ENCODE data around the gene CMTM2. TPM values are rescaled to one million over a fixed set of nuclear protein-coding genes. Genes with fewer than 3 reads are reported as not detected.
"Not testable (repeated sequence)": the region's sequence is repeated elsewhere in the genome, so short reads cannot be mapped to it uniquely, and the experiment has no call there.

CMTM2 gene
- polyA plus RNA-seq, 1 donor = 0.25 TPM

DNA sequence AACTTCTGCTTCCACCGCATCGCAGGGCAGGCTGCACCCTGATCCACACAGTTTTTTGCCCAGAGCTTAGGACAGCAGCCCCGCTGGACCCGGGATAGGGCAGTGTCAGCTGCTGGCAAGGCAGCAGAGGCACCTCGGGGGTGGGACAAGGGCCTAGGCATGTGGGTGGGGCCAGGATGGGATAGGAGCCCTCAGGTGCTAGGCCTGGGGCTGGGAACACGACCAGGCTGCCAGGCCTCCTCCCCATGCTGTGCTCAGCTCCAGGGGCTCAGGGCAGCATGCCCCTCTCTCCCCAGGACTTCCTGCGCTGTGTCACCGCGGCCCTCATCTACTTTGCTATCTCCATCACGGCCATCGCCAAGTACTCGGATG is 29.9 kb downstream of the CMTM2 start:
- Histone ChIP-seq H3K27me3 (ENCODE audit: control insufficient read depth, insufficient read depth, low read length) (peaks cover 7% of the 10 kb centered on the region), H3K4me3 (ENCODE audit: low read length) (no peak overlapping the region), H3K4me1 (ENCODE audit: control insufficient read depth, insufficient read depth, low read length) (peaks cover 6% of the 10 kb centered on the region), H3K9me3 (ENCODE audit: control insufficient read depth, low read depth, low read length) (no peaks in the 10 kb centered on the region), H3K27ac (ENCODE audit: low read length) (no peak overlapping the region), H3K36me3 (ENCODE audit: control insufficient read depth, insufficient read depth, low read length) (peaks cover 47% of the 10 kb centered on the region)
- no CpG with 5 or more reads among the region's 12 CpGs for WGBS (ENCODE audit: insufficient coverage, low lambda C conversion rate)
- no peak for DNase-seq

DNA sequence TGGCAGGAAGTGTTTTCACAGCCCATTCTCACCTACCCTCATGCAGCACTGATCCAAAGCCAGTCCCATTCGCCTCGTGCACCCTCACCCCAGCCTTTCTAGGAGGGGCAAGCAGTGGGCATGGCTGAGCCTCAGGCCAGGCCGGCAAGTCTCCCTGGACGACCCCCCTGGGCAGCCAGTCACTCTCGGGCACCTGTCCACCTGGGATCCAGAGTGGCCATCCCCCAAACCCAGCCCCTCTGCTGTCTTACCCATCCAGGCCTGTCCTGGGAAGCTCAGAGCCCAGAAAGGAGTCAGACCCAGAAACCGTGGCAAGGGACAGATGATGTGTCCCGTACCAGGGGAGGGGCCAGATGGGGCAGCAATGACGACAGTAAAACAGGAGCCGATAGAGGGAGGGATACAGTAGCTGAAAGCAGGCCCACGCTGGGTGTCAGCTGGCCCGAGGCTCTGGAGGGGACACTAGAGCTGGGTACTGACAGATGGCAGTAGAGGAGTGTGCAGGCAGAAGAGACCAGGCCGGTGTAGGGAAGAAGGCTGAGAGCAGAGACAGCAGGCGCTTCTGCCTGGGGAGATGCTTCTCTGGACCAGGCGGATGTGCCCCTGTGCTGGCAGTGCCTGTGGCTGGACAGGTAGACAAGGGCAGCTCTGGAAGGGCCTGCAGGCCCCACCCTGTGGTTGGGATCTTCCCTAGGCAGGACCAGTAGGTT is 31.0 kb downstream of the CMTM2 start:
- H3K27me3 ChIP-seq (ENCODE audit: control insufficient read depth, insufficient read depth, low read length) = peaks cover 6% of the 10 kb centered on the region
- H3K36me3 ChIP-seq (ENCODE audit: control insufficient read depth, insufficient read depth, low read length) = peaks cover 52% of the 10 kb centered on the region
- no CpG with 5 or more reads among the region's 14 CpGs for WGBS (ENCODE audit: insufficient coverage, low lambda C conversion rate)
- peaks cover 6% of the 10 kb centered on the region for H3K4me1 ChIP-seq (ENCODE audit: control insufficient read depth, insufficient read depth, low read length)
- DNase-seq = no peak
- H3K4me3 ChIP-seq (ENCODE audit: low read length) = no peak overlapping the region
- H3K27ac ChIP-seq (ENCODE audit: low read length) = no peak overlapping the region
- no peaks in the 10 kb centered on the region for H3K9me3 ChIP-seq (ENCODE audit: control insufficient read depth, low read depth, low read length)

DNA sequence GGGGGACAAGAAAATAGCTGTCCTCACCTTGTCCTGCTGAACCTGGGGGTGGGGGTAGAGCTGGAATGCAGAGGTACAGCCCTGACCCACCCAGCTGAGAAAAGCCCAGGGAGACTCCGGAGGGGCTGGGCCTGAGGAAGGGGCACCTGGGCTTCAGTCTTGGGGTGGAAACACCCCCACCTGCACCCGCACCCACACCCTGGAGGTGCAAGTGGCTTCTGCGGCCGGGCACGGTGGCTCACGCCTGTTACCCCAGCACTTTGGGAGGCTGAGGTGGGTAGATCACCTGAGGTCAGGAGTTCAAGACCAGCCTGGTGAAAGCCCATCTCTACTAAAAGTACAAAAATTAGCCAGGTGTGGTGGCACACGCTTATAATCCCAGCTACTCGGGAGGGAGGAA is 32.6 kb downstream of the CMTM2 start:
- WGBS (ENCODE audit: insufficient coverage, low lambda C conversion rate) = 100% methylated on average over 1 of the region's 8 CpGs
- H3K36me3 ChIP-seq (ENCODE audit: control insufficient read depth, insufficient read depth, low read length) = peaks cover 63% of the 10 kb centered on the region

DNA sequence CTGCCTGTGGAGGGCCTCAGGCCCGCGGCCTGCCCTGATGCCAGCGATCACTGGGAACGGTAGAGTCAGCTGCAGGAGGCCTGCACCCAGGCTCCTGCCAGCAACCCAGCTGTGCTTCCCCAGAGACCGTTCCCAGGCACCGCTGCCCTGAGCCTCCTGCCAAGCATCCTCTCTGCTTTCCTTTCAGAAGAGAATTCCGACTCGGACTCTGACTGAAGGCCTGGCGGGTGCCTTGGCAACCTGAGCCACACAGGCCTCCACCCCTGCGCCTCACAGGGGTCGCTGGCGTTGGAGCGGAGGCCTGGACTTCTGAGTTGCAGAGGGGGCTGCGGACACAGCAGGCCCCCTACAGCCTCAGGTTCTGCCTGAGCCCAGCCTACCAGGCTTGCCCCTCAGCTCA is 33.2 kb downstream of the CMTM2 start:
- Histone ChIP-seq H3K27me3 (ENCODE audit: control insufficient read depth, insufficient read depth, low read length) (no peaks in the 10 kb centered on the region), H3K36me3 (ENCODE audit: control insufficient read depth, insufficient read depth, low read length) (peaks cover 64% of the 10 kb centered on the region), H3K4me3 (ENCODE audit: low read length) (no peak overlapping the region), H3K27ac (ENCODE audit: low read length) (no peak overlapping the region), H3K9me3 (ENCODE audit: control insufficient read depth, low read depth, low read length) (no peaks in the 10 kb centered on the region), H3K4me1 (ENCODE audit: control insufficient read depth, insufficient read depth, low read length) (peaks cover 3% of the 10 kb centered on the region)
- DNase-seq = no peak
- no CpG with 5 or more reads among the region's 14 CpGs for WGBS (ENCODE audit: insufficient coverage, low lambda C conversion rate)

More for the DNA sequence above, 32.6 kb downstream of the CMTM2 start:
- H3K4me1 ChIP-seq (ENCODE audit: control insufficient read depth, insufficient read depth, low read length); H3K27ac ChIP-seq (ENCODE audit: low read length); DNase-seq; H3K27me3 ChIP-seq (ENCODE audit: control insufficient read depth, insufficient read depth, low read length); H3K9me3 ChIP-seq (ENCODE audit: control insufficient read depth, low read depth, low read length); H3K4me3 ChIP-seq (ENCODE audit: low read length): not testable (repeated sequence)

DNA sequence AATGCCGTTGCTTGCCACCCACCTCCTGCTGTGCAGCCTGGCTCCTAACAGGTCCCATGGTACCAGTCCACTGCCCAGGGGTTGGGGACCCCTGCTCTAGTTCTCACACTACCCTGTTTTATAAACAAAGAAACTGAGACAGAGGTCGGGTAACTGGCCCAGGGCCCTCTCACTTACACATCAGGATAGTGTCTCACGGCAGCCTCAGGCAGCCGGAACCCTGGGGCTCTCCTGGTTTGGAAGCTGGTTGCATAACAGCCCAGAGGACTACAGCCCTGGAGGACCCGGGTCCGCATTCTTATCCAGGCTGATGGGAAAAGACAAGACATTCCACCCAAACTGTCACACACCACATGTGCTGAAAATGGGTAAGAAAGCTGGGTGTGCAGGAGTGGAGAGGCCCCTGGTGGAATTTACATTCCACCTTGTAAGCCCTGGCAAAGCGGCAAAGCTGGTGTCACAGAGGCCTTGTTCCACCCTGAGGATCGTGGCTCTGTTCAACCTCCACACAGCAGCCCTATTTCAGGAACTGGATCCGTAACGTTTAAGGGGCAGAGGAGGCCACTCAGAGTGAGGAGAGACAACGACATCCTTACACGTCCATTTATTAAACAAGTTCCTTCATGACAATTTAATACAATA is 35.0 kb downstream of the CMTM2 start:
- no peak overlapping the region for H3K27ac ChIP-seq (ENCODE audit: low read length)
- 93% methylated on average over 5 of the region's 12 CpGs for WGBS (ENCODE audit: insufficient coverage, low lambda C conversion rate)
- no peaks in the 10 kb centered on the region for H3K4me1 ChIP-seq (ENCODE audit: control insufficient read depth, insufficient read depth, low read length)
- peaks cover 67% of the 10 kb centered on the region for H3K36me3 ChIP-seq (ENCODE audit: control insufficient read depth, insufficient read depth, low read length)
- DNase-seq = no peak
- no peak overlapping the region for H3K4me3 ChIP-seq (ENCODE audit: low read length)
- H3K9me3 ChIP-seq (ENCODE audit: control insufficient read depth, low read depth, low read length) = no peaks in the 10 kb centered on the region
- no peaks in the 10 kb centered on the region for H3K27me3 ChIP-seq (ENCODE audit: control insufficient read depth, insufficient read depth, low read length)

DNA sequence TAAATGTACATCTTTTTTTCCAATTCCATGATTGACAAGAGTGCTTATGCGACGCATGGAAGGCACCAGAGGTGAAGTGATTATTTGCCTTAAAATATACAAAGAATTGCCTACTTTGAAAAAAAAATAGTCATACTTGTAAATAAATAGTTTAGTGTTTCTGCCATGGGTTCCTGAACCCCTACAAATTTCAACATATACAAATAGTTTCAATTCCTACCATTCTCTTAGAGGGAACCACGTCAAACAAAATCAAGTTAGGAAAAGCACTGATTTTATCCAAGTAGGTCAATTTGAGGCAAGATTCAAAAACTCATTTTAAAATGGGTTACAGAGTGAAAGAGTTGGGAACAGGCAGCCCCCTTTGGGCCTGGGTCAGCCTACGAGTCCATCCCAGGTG is 36.9 kb downstream of the CMTM2 start:
- WGBS (ENCODE audit: insufficient coverage, low lambda C conversion rate) = 93% methylated on average over 2 of the region's 4 CpGs
- Histone ChIP-seq H3K4me1 (ENCODE audit: control insufficient read depth, insufficient read depth, low read length) (no peaks in the 10 kb centered on the region), H3K27me3 (ENCODE audit: control insufficient read depth, insufficient read depth, low read length) (no peaks in the 10 kb centered on the region), H3K4me3 (ENCODE audit: low read length) (no peak overlapping the region), H3K36me3 (ENCODE audit: control insufficient read depth, insufficient read depth, low read length) (peaks cover 61% of the 10 kb centered on the region), H3K9me3 (ENCODE audit: control insufficient read depth, low read depth, low read length) (no peaks in the 10 kb centered on the region), H3K27ac (ENCODE audit: low read length) (no peak overlapping the region)
- DNase-seq = no peak

DNA sequence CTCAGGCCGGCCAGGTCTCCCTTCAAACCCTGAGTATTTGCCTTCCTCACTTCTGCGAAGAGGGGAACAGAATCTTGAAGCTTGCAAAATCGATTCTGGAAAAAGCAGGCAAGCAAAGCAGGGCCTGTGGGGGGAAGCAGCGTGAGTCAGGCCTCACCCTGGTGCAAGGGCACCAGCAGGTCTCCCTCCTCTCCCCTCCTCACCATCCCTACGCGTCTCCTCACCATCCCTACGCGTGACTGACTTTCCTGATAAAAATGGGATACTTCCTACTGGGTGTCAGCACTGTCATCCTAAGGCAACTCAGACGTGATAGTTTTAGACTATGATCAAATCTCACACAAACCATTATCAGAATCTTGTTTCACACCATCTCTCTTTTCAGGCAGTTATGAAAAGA is 37.3 kb downstream of the CMTM2 start:
- Histone ChIP-seq H3K27me3 (ENCODE audit: control insufficient read depth, insufficient read depth, low read length) (no peaks in the 10 kb centered on the region), H3K4me1 (ENCODE audit: control insufficient read depth, insufficient read depth, low read length) (no peaks in the 10 kb centered on the region), H3K4me3 (ENCODE audit: low read length) (no peak overlapping the region), H3K9me3 (ENCODE audit: control insufficient read depth, low read depth, low read length) (no peaks in the 10 kb centered on the region), H3K27ac (ENCODE audit: low read length) (no peak overlapping the region), H3K36me3 (ENCODE audit: control insufficient read depth, insufficient read depth, low read length) (peaks cover 61% of the 10 kb centered on the region)
- no peak for DNase-seq
- no CpG with 5 or more reads among the region's 9 CpGs for WGBS (ENCODE audit: insufficient coverage, low lambda C conversion rate)

DNA sequence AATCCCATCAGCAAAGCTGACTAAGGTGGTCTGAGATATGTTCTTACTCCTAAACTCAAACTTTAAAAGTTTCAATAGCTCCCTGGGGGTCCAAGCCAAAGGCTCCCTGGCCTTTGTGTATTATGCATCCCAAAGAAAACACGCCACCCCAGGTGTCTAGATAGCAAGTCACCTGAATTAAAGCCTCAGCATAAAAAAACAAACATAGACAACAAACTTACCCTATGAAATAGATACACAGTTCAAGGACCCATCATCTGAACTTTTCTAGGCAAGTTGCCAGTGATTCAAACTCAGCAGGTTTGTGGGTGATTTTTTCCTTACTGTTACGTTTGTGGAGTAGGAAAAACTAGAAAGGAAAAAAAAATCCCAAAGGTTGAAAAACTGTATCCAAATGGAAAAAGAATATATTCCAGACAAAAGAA is 37.8 kb downstream of the CMTM2 start:
- DNase-seq = no peak
- H3K4me3 ChIP-seq (ENCODE audit: low read length) = no peak overlapping the region
- no peak overlapping the region for H3K27ac ChIP-seq (ENCODE audit: low read length)
- 100% methylated on average over 2 of the region's 2 CpGs for WGBS (ENCODE audit: insufficient coverage, low lambda C conversion rate)
- peaks cover 61% of the 10 kb centered on the region for H3K36me3 ChIP-seq (ENCODE audit: control insufficient read depth, insufficient read depth, low read length)
- H3K27me3 ChIP-seq (ENCODE audit: control insufficient read depth, insufficient read depth, low read length) = no peaks in the 10 kb centered on the region
- H3K4me1 ChIP-seq (ENCODE audit: control insufficient read depth, insufficient read depth, low read length) = no peaks in the 10 kb centered on the region
- no peaks in the 10 kb centered on the region for H3K9me3 ChIP-seq (ENCODE audit: control insufficient read depth, low read depth, low read length)

DNA sequence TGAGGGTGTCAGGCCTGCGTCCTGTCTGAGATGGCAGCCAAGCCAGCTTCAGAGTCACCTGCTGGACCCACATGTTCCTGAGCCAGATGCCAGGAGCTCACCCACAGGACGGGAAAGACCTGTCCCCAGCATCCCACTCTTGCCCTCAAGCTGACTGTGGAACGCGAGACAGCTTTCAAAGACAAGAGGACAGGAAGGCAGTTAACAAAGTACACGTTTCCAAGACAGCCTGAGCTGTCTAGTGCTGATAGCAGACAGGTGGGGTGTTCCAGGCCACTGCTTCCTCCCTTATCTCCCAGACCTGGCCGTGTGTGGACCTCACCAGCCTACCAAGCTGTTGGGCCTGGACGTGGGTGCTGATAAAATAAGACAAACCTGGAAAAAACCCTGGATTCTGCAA is 38.5 kb downstream of the CMTM2 start:
- DNase-seq = peak in 1 of 2 donors; percentile 30
- H3K9me3 ChIP-seq (ENCODE audit: control insufficient read depth, low read depth, low read length) = no peaks in the 10 kb centered on the region
- peaks cover 62% of the 10 kb centered on the region for H3K36me3 ChIP-seq (ENCODE audit: control insufficient read depth, insufficient read depth, low read length)
- H3K4me1 ChIP-seq (ENCODE audit: control insufficient read depth, insufficient read depth, low read length) = no peaks in the 10 kb centered on the region
- no peak overlapping the region for H3K4me3 ChIP-seq (ENCODE audit: low read length)
- no CpG with 5 or more reads among the region's 7 CpGs for WGBS (ENCODE audit: insufficient coverage, low lambda C conversion rate)
- no peaks in the 10 kb centered on the region for H3K27me3 ChIP-seq (ENCODE audit: control insufficient read depth, insufficient read depth, low read length)
- H3K27ac ChIP-seq (ENCODE audit: low read length) = no peak overlapping the region

DNA sequence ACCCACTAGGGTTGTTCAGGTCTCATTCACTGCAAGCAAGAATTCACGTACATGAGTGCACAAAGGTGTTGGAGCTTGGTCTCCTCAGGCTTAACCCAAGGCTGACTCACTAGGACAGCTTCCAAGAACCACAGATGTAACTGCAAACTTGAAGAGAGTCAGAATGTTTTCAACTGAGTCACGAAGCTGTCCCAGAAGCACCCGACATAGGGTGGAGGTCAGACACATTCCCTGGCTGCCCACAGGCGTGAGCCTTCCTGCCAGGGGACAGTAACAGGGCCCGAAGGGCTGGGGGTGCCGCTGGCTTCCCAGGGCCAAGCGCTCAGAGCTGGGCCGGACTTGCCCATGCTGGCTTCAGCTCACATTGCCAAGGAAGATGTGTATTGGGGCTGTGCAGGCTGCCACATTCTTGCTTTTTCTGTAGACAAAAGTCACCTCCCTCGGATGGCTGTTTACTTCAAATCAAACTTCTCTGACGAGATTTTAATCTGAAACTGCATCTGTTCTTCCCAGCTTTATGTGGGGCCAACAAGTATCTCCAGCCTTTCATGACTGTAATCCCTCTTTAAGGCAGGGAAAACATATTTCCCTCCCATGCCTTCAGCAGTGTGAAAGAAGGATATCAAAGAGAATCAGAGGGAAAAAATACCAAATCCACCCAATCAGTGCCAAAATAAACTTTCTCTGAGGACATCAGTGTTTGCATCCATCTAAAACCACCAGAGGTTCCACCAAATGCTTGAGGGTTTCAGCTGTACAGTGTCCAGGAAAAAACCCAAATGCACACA is 39.5 kb downstream of the CMTM2 start:
- Histone ChIP-seq H3K4me3 (ENCODE audit: low read length) (no peak overlapping the region), H3K4me1 (ENCODE audit: control insufficient read depth, insufficient read depth, low read length) (no peaks in the 10 kb centered on the region)
- no CpG with 5 or more reads among the region's 10 CpGs for WGBS (ENCODE audit: insufficient coverage, low lambda C conversion rate)

More for the DNA sequence above, 39.5 kb downstream of the CMTM2 start:
- DNase-seq = no peak
- Histone ChIP-seq H3K9me3 (ENCODE audit: control insufficient read depth, low read depth, low read length) (no peaks in the 10 kb centered on the region), H3K27me3 (ENCODE audit: control insufficient read depth, insufficient read depth, low read length) (no peaks in the 10 kb centered on the region), H3K36me3 (ENCODE audit: control insufficient read depth, insufficient read depth, low read length) (peaks cover 59% of the 10 kb centered on the region), H3K27ac (ENCODE audit: low read length) (no peak overlapping the region)
